ENCODE measurements around the gene MTMR6. TPM values are rescaled to one million over a fixed set of nuclear protein-coding genes. Genes with fewer than 3 reads are reported as not detected.

Gene MTMR6
- total and polyA plus RNA-seq, 8 donors = 16.3 to 23.6 (median 20.8) TPM

GRCh38 chr13:25217023-25217885 is 70.0 kb downstream of the MTMR6 start:
- no peak for ATAC-seq
- no peaks in the 10 kb centered on the region for H3K36me3 ChIP-seq
- intact Hi-C loops (cut with DNase I) = no loop called here
- H3K4me1 ChIP-seq = no peaks in the 10 kb centered on the region
- no peak for DNase-seq
- peaks cover 0 to 32% of the 10 kb centered on the region in 2 donors for H3K27me3 ChIP-seq
- H3K4me3 ChIP-seq = no peak overlapping the region
- H3K27ac ChIP-seq = no peak overlapping the region
- TF ChIP-seq CTCF (IDR thresholded peaks at IDR 0.05) = no peak
- no peaks in the 10 kb centered on the region for H3K9me3 ChIP-seq

- DNase-seq = no peak
- H3K27ac ChIP-seq = no peak overlapping the region
These were observed 72.1 kb downstream of the MTMR6 start for GRCh38 chr13:25215253-25215575.

GRCh38 chr13:25214491-25215252 is 72.6 kb downstream of the MTMR6 start:
- no peak for TF ChIP-seq CTCF (IDR thresholded peaks at IDR 0.05)
- Histone ChIP-seq H3K4me1 (no peaks in the 10 kb centered on the region), H3K27me3 (peaks cover 0 to 14% of the 10 kb centered on the region in 2 donors), H3K36me3 (no peaks in the 10 kb centered on the region), H3K27ac (no peak overlapping the region), H3K9me3 (no peaks in the 10 kb centered on the region), H3K4me3 (no peak overlapping the region)
- DNase-seq = no peak
- no peak for ATAC-seq
- intact Hi-C loops (cut with DNase I) = no loop called here

More at GRCh38 chr13:25215253-25215575, 72.1 kb downstream of the MTMR6 start:
- H3K9me3 ChIP-seq = no peaks in the 10 kb centered on the region
- TF ChIP-seq CTCF (IDR thresholded peaks at IDR 0.05) = no peak
- peaks cover 0 to 14% of the 10 kb centered on the region in 2 donors for H3K27me3 ChIP-seq
- H3K36me3 ChIP-seq = no peaks in the 10 kb centered on the region
- no peak for ATAC-seq
- no peak overlapping the region for H3K4me3 ChIP-seq
- H3K4me1 ChIP-seq = no peaks in the 10 kb centered on the region
- intact Hi-C loops (cut with DNase I) = no loop called here

- ATAC-seq = no peak
- Histone ChIP-seq H3K36me3 (no peaks in the 10 kb centered on the region), H3K27me3 (peaks cover 0 to 20% of the 10 kb centered on the region in 2 donors), H3K4me1 (no peaks in the 10 kb centered on the region), H3K27ac (no peak overlapping the region), H3K4me3 (no peak overlapping the region), H3K9me3 (no peaks in the 10 kb centered on the region)
- DNase-seq = no peak
- intact Hi-C loops (cut with DNase I) = no loop called here
- TF ChIP-seq CTCF (IDR thresholded peaks at IDR 0.05) = no peak
These were observed 73.6 kb downstream of the MTMR6 start for GRCh38 chr13:25213715-25214114.

Data from left lung (tissue), 10 donors.